GM19239 (cell line): ENCODE measurements around the gene ANKRD28.
"Not testable (repeated sequence)": the region's sequence is repeated elsewhere in the genome, so short reads cannot be mapped to it uniquely, and the experiment has no call there.

Experiments
- DNase-seq: peaks from one replicate; pipeline ENCODE4 v3.0.0; 2011; ENCODE audit warnings: low spot score; ENCODE audit not compliant: insufficient read length
- FAIRE-seq: peaks from 2 replicates; lab custom pipeline; 2011; peaks lifted over from hg19 to GRCh38; lab: Jason Lieb, UNC

Gene ANKRD28

GRCh38 chr3:15781131-15781530 lies 16.6 kb downstream of the ANKRD28 start:
- FAIRE-seq (no peak), DNase-seq (no peak)

- DNase-seq, result no peak
- no peak for FAIRE-seq
Observed at GRCh38 chr3:15779111-15779510, 18.7 kb downstream of the ANKRD28 start.

GRCh38 chr3:15778332-15778858 lies 19.4 kb downstream of the ANKRD28 start:
- DNase-seq, result no peak
- FAIRE-seq, result peak; percentile 11

GRCh38 chr3:15774931-15775560 lies 22.7 kb downstream of the ANKRD28 start:
- not testable (repeated sequence) for DNase-seq
- peak; percentile 49 for FAIRE-seq

GRCh38 chr3:15771444-15771843 lies 26.3 kb downstream of the ANKRD28 start:
- DNase-seq, result no peak
- no peak for FAIRE-seq

GRCh38 chr3:15769256-15769915 lies 28.4 kb downstream of the ANKRD28 start:
- FAIRE-seq, result peak; percentile 66
- DNase-seq, result no peak

- DNase-seq (no peak), FAIRE-seq (peak; percentile 92)
Observed at GRCh38 chr3:15768421-15769255, 29.1 kb downstream of the ANKRD28 start.

- FAIRE-seq, result no peak
- no peak for DNase-seq
Observed at GRCh38 chr3:15766406-15766805, 31.4 kb downstream of the ANKRD28 start.

GRCh38 chr3:15758295-15758694 lies 39.5 kb downstream of the ANKRD28 start:
- no peak for FAIRE-seq

GRCh38 chr3:15757824-15758223 lies 40.0 kb downstream of the ANKRD28 start:
- FAIRE-seq, result no peak
- DNase-seq, result no peak

More at GRCh38 chr3:15758295-15758694, 39.5 kb downstream of the ANKRD28 start:
- DNase-seq, result no peak

- DNase-seq, result no peak
- FAIRE-seq, result no peak
Observed at GRCh38 chr3:15756505-15756904, 41.3 kb downstream of the ANKRD28 start.

GRCh38 chr3:15755780-15756179 lies 42.0 kb downstream of the ANKRD28 start:
- no peak for DNase-seq
- no peak for FAIRE-seq

GRCh38 chr3:15755181-15755580 lies 42.6 kb downstream of the ANKRD28 start:
- no peak for DNase-seq
- FAIRE-seq, result no peak

- DNase-seq, result no peak
- FAIRE-seq, result peak; percentile 14
Observed at GRCh38 chr3:15754047-15754446, 43.7 kb downstream of the ANKRD28 start.

- DNase-seq (no peak), FAIRE-seq (no peak)
Observed at GRCh38 chr3:15753056-15753710, 44.6 kb downstream of the ANKRD28 start.

GRCh38 chr3:15750879-15751278 lies 46.9 kb downstream of the ANKRD28 start:
- FAIRE-seq, result no peak
- DNase-seq, result no peak

- FAIRE-seq, result peak; percentile 8
- DNase-seq, result no peak
Observed at GRCh38 chr3:15750143-15750542, 47.6 kb downstream of the ANKRD28 start.

GRCh38 chr3:15745896-15746295 lies 51.9 kb downstream of the ANKRD28 start:
- peak; percentile 21 for FAIRE-seq

GRCh38 chr3:15744176-15744575 lies 53.6 kb downstream of the ANKRD28 start:
- no peak for FAIRE-seq
- no peak for DNase-seq

More at GRCh38 chr3:15745896-15746295, 51.9 kb downstream of the ANKRD28 start:
- not testable (repeated sequence) for DNase-seq

GRCh38 chr3:15743587-15744009 lies 54.2 kb downstream of the ANKRD28 start:
- no peak for FAIRE-seq
- DNase-seq, result no peak
